Right ventricle myocardium inferior (tissue), 1 donor: Measurements from ENCODE around the gene PPM1F. TPM values are rescaled to one million over a fixed set of nuclear protein-coding genes. Genes with fewer than 3 reads are reported as not detected.
"Not testable (repeated sequence)": the region's sequence is repeated elsewhere in the genome, so short reads cannot be mapped to it uniquely, and the experiment has no call there.

Experiments
- ATAC-seq: fragments of 200-7000 bp; cut with Tn5 transposase; one replicate; pipeline ENCODE4 v1.9.1; 2020; ENCODE audit warnings: mild to moderate bottlenecking, moderate library complexity
- DNase-seq: peaks from one replicate; pipeline ENCODE4 v3.0.0; 2021; ENCODE audit errors: missing footprints
- intact Hi-C: fragments of 100-400 bp; cut with DNase I; formaldehyde crosslinking; loops from one replicate; pipeline ENCODE4 v1.11.0; 2022
- total RNA-seq: library from RNA; stranded (reverse); fragmentation: NEBNext Ultra II Directional; extraction: Animal tissue kit (Norgen Biotek cat#: 25700); gene quantifications from one replicate; pipeline ENCODE4 v1.2.1, GENCODE V29; 2021
- donor health status: DM: no; HTN: yes; CAD: no; lungs with severe emphysema.

PPM1F gene
- total RNA-seq, 1 donor from 2014 or later, result 18.9 TPM

GRCh38 chr22:21914033-21914642, 38.5 kb downstream of the PPM1F start:
- ATAC-seq, DNase-seq, intact Hi-C loops: not testable (repeated sequence)

DNA sequence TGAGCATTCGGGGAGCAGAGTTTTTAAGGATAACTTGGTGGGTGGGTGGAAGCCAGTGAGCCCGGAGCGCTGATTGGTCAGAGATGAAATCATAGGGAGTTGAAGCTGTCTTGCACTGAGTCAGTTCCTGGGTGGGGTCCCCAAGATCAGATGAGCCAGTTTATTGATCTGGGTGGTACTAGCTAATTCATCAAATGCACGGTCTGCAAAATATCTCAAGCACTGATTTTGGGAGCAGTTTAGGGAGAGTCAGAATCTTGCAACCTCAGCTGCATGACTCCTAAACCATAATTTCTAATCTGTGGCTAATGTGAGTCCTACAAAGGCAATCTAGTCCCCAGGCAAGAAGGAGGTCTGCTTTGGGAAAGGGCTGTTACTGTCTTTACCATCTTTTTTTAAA, 42.3 kb downstream of the PPM1F start:
- ATAC-seq, DNase-seq, intact Hi-C loops: not testable (repeated sequence)

DNA sequence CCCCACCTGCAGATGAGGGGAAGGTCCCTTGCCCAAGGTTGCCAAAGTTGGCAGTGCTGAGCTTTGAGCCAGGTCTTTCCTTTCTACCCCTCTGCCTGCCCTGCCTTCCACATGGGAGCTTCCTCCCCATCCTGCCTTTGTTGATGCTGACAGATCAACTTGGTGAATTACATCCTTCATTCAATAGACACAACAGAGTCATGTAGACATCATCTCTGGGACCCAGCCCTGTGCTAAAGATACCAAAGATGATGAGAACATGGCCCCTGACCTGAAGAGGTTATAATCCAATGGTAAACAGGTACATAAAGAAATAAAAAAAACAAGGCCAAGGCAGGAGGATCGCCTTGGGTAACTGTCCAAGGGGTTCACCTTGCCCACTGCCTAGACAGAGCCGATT, 42.8 kb downstream of the PPM1F start:
- no peak for DNase-seq
- intact Hi-C loops, result no loop called here
- no peak for ATAC-seq

DNA sequence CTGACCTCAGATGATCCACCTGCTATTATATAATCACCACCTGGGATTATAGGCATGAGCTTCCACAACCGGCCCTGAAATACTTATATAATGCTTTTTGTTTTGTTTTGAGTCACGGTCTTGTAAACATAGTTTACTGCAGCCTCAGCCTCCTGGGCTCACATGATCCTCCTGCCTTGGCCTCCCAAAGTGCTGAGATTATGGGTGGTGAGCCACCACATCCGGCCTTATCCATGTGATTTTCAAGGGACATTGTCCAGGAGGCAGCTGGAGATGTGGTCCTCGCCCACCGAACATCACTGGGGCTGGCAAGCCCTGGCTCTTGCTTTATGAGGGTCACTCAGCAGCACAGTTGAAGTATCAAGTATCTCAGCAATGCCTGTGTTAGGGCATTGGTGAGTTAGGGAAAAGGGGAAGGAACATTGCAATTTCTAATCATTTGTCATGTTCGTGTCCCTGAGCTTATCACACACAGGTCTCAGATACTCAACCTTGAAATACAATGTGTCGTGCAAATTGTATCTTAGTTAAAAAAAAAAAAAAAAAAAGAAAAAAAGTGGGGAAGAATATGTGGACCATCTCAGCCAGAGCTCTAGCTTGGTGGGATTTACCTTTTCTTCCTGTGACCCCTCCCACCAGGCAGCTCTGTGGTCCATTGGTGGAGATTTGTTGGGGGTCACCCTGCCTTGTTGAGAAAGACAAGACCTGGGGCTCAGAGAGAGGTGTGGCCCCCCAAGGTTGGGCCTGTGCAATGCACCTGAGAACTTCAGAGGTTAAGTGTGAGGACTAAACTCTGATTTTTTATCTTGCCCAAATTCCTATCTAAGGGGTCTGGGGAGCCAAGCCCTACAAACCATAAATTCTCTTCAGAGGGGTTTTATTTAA, 44.8 kb downstream of the PPM1F start:
- ATAC-seq, result no peak
- no peak for DNase-seq

GRCh38 chr22:21905234-21905633, 47.4 kb downstream of the PPM1F start:
- DNase-seq, ATAC-seq, intact Hi-C loops: not testable (repeated sequence)

More for the DNA sequence above, 44.8 kb downstream of the PPM1F start:
- intact Hi-C loops, result no loop called here

- no peak for ATAC-seq
These were observed 48.3 kb downstream of the PPM1F start for GRCh38 chr22:21904250-21904789.

GRCh38 chr22:21903283-21903682, 49.4 kb downstream of the PPM1F start:
- ATAC-seq, result no peak
- DNase-seq, result no peak
- intact Hi-C loops, result no loop called here

More at GRCh38 chr22:21904250-21904789, 48.3 kb downstream of the PPM1F start:
- intact Hi-C loops, result no loop called here
- DNase-seq, result no peak

- intact Hi-C loops, result no loop called here
- DNase-seq, result no peak
- no peak for ATAC-seq
These were observed 50.2 kb downstream of the PPM1F start for GRCh38 chr22:21902296-21903087.

DNA sequence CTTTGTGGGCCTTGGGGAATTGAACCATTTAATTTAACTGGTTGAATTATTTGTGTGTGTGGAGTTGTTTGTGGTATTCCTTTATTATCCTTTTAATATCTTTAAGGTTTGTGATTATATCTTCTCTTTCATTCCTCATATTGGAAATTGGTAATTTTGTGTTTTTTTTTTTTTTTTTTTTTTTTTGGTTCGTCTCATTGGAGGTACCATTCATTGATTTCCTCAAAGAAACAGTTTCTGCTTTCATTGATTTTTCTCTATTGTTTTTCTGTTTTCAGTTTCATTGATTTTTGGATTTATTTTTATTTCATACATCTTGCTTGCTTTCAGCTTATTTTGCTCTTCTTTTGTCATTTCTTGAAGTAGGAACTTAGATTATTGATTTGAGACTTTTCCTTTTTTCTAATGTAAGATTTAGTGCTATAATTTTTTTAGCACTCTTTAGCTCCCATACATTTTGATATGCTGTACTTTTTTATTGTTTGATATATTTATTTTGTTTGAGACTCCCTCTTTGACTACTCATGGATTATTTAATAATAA, 54.2 kb downstream of the PPM1F start:
- ATAC-seq (no peak), DNase-seq (no peak)
- intact Hi-C loops, result no loop called here

GRCh38 chr22:21896951-21897513, 55.6 kb downstream of the PPM1F start:
- DNase-seq, result no peak
- ATAC-seq, result no peak
- intact Hi-C loops, result no loop called here

DNA sequence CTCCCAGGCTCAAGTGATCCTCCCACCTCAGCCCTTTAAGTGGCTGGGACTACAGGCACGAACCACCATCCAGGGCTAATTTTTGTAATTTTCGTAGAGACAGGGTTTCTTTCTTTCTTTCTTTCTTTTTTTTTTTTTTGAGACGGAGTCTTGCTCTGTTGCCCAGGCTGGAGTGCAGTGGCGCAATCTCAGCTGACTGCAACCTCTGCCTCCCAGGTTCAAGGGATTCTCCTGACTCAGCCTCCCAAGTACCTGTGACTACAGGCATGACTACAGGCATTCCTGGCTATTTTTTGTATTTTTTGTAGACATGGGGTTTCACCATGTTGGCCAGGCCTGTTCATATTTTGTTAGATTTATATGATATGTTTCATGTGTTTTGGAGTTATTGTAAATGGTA, 56.4 kb downstream of the PPM1F start:
- ATAC-seq, DNase-seq, intact Hi-C loops: not testable (repeated sequence)

GRCh38 chr22:21894799-21895198, 57.8 kb downstream of the PPM1F start:
- DNase-seq, result no peak
- intact Hi-C loops, result no loop called here
- no peak for ATAC-seq

GRCh38 chr22:21889251-21889990, 63.2 kb downstream of the PPM1F start:
- ATAC-seq (no peak), DNase-seq (no peak)
- intact Hi-C loops, result no loop called here

DNA sequence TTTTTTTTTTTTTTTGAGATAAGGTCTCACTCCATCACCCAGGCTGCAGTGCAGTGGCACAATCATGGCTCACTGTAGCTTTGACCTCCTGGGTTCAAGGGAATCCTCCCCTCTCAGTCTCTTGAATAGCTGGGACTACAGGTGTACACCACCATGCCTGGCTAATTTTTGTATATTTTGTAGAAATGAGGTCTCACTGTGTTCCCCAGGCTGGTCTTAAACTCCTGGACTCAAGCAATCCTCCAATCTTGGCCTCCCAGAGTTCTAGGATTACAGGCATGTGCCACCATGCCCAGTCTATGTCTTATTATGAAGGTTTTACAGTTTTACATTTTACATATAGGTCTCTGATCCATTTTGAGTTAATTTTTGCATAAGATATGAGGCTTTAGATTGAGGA, 64.8 kb downstream of the PPM1F start:
- ATAC-seq (no peak), DNase-seq (no peak)
- intact Hi-C loops, result no loop called here

DNA sequence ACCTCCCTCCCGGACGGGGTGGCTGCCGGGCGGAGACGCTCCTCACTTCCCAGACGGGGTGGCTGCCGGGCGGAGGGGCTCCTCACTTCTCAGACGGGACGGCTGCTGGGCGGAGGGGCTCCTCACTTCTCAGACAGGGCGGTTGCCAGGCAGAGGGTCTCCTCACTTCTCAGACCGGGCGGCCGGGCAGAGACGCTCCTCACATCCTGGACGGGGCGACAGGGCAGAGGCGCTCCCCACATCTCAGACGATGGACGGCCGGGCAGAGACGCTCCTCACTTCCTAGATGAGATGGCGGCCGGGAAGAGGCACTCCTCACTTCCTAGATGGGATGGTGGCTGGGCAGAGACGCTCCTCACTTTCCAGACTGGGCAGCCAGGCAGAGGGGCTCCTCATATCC, 68.7 kb downstream of the PPM1F start:
- ATAC-seq, intact Hi-C loops, DNase-seq: not testable (repeated sequence)

- intact Hi-C loops, ATAC-seq, DNase-seq: not testable (repeated sequence)
These were observed 69.8 kb downstream of the PPM1F start for GRCh38 chr22:21882754-21883333.
